ENCODE results near the gene EPHB1. TPM values are rescaled to one million over a fixed set of nuclear protein-coding genes. Genes with fewer than 3 reads are reported as not detected.

EPHB1 gene
- total and polyA plus RNA-seq, 2 donors (not counting 3 experiments of a cell fraction or from before 2014, with no cell fraction given): 1.3 to 5.2 TPM

DNA sequence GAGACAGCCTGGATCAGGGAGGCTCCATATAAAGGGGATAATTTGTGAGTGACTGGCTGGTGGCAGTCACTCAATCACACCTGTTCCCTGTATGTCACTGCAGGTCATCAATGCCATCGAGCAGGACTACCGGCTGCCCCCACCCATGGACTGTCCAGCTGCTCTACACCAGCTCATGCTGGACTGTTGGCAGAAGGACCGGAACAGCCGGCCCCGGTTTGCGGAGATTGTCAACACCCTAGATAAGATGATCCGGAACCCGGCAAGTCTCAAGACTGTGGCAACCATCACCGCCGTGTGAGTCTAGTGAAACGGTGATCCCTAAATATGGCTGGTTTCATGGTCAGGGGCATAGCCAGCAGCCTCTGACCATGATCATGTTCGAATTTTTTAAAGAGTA lies 453.2 kb downstream of the EPHB1 start:
- H2AFZ ChIP-seq (ENCODE audit: low read depth, low read length): no peak overlapping the region
- dilution Hi-C loops (cut with MboI; ENCODE audit: extremely low pct_ligation_motif_present, low sequenced_read_pairs): no loop called here

More for the DNA sequence above, 453.2 kb downstream of the EPHB1 start:
- POLR2A ChIA-PET: no interaction called here
- DNase-seq (ENCODE audit: low read depth, low spot score): no peak
- H3K4me2 ChIP-seq (ENCODE audit: insufficient read depth, low read length): no peak overlapping the region
- intact Hi-C loops (cut with micrococcal nuclease): loop anchor here (10.0 kb wide), 1 partner anchor 453 kb away; the partner anchor contains the start of gene EPHB1
- H3K9me3 ChIP-seq (replicated peaks; ENCODE audit: control insufficient read depth, insufficient read depth, low read length): no peaks in the 10 kb centered on the region
- no TSS peak for BruUV-seq (replicated peaks)
- no peak for TF ChIP-seq FOS (IDR thresholded peaks at IDR 0.05; ENCODE audit: borderline replicate concordance, insufficient read depth, low read length)
- TF ChIP-seq JUN (IDR thresholded peaks at IDR 0.05; ENCODE audit: borderline replicate concordance, insufficient read depth, insufficient read length, low read depth): no peak
- no peak for TF ChIP-seq POLR2AphosphoS5 (IDR thresholded peaks at IDR 0.05; ENCODE audit: insufficient read depth, low read depth, low read length)
- no peak for TF ChIP-seq MAX (IDR thresholded peaks at IDR 0.05; ENCODE audit: insufficient read depth, insufficient read length)
- TF ChIP-seq MYC (IDR thresholded peaks at IDR 0.05; ENCODE audit: low read depth, low read length): no peak
- no peak for TF ChIP-seq EZH2 (IDR thresholded peaks at IDR 0.05; ENCODE audit: borderline replicate concordance, low read depth, low read length, severe bottlenecking)
- no peak for TF ChIP-seq POLR2A (IDR thresholded peaks at IDR 0.05; ENCODE audit: low read depth, low read length)
- no peak for TF ChIP-seq GATA2 (IDR thresholded peaks at IDR 0.05; ENCODE audit: insufficient read depth, insufficient read length, low read depth, low read length)
- no peak for TF ChIP-seq CTCF (IDR thresholded peaks at IDR 0.05; ENCODE audit: extremely low read depth in 1 of 2, insufficient read depth in 1 of 2, low read depth in 1 of 2, low read length in 2 of 2)
- H3K4me3 ChIP-seq (replicated peaks in 1 of 3; ENCODE audit: insufficient read depth in 1 of 3, low read depth in 1 of 3, low read length in 3 of 3): no peak overlapping the region
- no peaks in the 10 kb centered on the region for H3K36me3 ChIP-seq (ENCODE audit: control insufficient read depth in 2 of 2, extremely low read depth in 1 of 2, insufficient read depth in 2 of 2, low read length in 2 of 2)
- H3K79me2 ChIP-seq (ENCODE audit: control insufficient read depth, insufficient read depth, low read length): no peaks in the 10 kb centered on the region
- H3K27me3 ChIP-seq (ENCODE audit: control insufficient read depth in 2 of 2, insufficient read depth in 2 of 2, low read length in 2 of 2): no peaks in the 10 kb centered on the region
- no peaks in the 10 kb centered on the region for H3K4me1 ChIP-seq (ENCODE audit: control insufficient read depth, extremely low read depth, insufficient read depth, low read length)
- H4K20me1 ChIP-seq (replicated peaks; ENCODE audit: control insufficient read depth, extremely low read depth, insufficient read depth, low read length): no peaks in the 10 kb centered on the region
- no peak for FAIRE-seq
- H3K9ac ChIP-seq (replicated peaks; ENCODE audit: extremely low read depth, insufficient read depth, low read length): no peak overlapping the region
- H3K9me1 ChIP-seq (replicated peaks; ENCODE audit: control insufficient read depth, extremely low read depth, insufficient read depth, low read length): no peaks in the 10 kb centered on the region
- H3K27ac ChIP-seq (ENCODE audit: insufficient read depth, low read depth, low read length): no peak overlapping the region
- CTCF ChIA-PET: no interaction called here
